T-helper 1 cell treated with Interleukin-12 subunit alpha and Interleukin-12 subunit beta and Interleukin-4 antibody, amounts not matched to agents 30 μg/mL and 1 μg/mL, for 36 hours (primary cell): ENCODE measurements around the gene MON2.

Experiments used
- H3K27ac Mint-ChIP-seq: one replicate; pipeline ENCODE4 v1.8.0; 2021; ENCODE audit warnings: mild to moderate bottlenecking, mixed read lengths
- H3K27me3 Mint-ChIP-seq: one replicate; pipeline ENCODE4 v1.8.0; 2021; ENCODE audit warnings: low read depth, mixed read lengths
- H3K36me3 Mint-ChIP-seq: one replicate; pipeline ENCODE4 v1.8.0; 2021; ENCODE audit warnings: low read depth, mixed read lengths
- H3K4me1 Mint-ChIP-seq: one replicate; pipeline ENCODE4 v1.8.0; 2021; ENCODE audit warnings: low read depth, mixed read lengths
- H3K4me3 Mint-ChIP-seq: one replicate; pipeline ENCODE4 v1.8.0; 2021; ENCODE audit warnings: mild to moderate bottlenecking, moderate library complexity, mixed read lengths
- H3K9me3 Mint-ChIP-seq: one replicate; pipeline ENCODE4 v1.8.0; 2021; ENCODE audit warnings: mixed read lengths

Gene MON2

GRCh38 chr12:62517887-62518286 lies 51.3 kb downstream of the MON2 start:
- Mint-ChIP-seq H3K4me3 (no peak overlapping the region), H3K9me3 (peaks cover 15% of the 10 kb centered on the region), H3K27me3 (no peaks in the 10 kb centered on the region), H3K36me3 (peaks cover 22% of the 10 kb centered on the region), H3K27ac (no peak overlapping the region), H3K4me1 (peaks cover under 1% of the 10 kb centered on the region)

DNA sequence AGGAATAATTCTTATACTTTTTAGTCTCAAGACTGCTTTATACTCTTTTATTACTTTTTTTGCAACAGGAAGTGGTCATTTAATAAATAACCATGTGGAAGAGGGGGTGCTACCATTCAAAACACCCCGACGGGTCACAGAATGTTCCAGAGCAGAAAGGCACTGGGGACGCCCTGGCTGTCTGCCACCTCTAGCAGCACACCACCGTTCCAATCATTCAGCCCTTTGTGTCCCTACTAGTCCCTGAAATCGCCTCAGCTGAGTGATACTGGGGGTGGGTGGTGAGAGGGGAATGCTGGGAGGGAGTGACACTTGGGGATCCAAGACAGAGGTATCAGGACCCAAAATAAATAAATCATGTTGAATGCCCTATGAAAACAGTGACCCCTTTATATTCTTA lies 52.4 kb downstream of the MON2 start:
- H3K27ac Mint-ChIP-seq = no peak overlapping the region
- H3K27me3 Mint-ChIP-seq = no peaks in the 10 kb centered on the region
- no peak overlapping the region for H3K4me3 Mint-ChIP-seq

DNA sequence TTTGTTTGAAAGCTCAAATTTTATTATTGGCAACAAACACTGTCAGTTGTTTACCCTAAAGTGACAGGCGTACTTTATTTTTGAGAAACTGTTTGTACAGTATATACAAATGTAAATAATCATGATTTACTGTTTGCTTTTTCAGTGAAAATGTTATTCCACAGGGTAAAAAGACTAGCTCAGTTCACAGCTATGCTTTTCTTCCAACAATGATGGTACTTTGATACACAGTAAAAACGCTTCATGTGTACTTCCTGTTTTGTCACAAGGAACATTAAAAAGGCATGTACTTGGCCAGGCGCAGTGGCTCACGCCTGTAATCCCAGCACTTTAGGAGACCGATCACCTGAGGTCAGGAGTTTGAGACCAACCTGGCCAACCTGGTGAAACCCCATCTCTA lies 53.7 kb downstream of the MON2 start:
- no peak overlapping the region for H3K27ac Mint-ChIP-seq
- H3K27me3 Mint-ChIP-seq = no peaks in the 10 kb centered on the region
- H3K36me3 Mint-ChIP-seq = peaks cover 4% of the 10 kb centered on the region
- no peaks in the 10 kb centered on the region for H3K9me3 Mint-ChIP-seq
- H3K4me3 Mint-ChIP-seq = no peak overlapping the region
- H3K4me1 Mint-ChIP-seq = peaks cover 8% of the 10 kb centered on the region

More for the DNA sequence above, 52.4 kb downstream of the MON2 start:
- peaks cover 8% of the 10 kb centered on the region for H3K9me3 Mint-ChIP-seq
- H3K4me1 Mint-ChIP-seq = peaks cover 4% of the 10 kb centered on the region
- H3K36me3 Mint-ChIP-seq = peaks cover 16% of the 10 kb centered on the region

- Mint-ChIP-seq H3K36me3 (peaks cover 6% of the 10 kb centered on the region), H3K27ac (no peak overlapping the region), H3K27me3 (no peaks in the 10 kb centered on the region), H3K9me3 (no peaks in the 10 kb centered on the region), H3K4me3 (no peak overlapping the region), H3K4me1 (peaks cover 13% of the 10 kb centered on the region)
Measured at GRCh38 chr12:62522984-62523383, 56.4 kb downstream of the MON2 start.

GRCh38 chr12:62523619-62524018 lies 57.0 kb downstream of the MON2 start:
- H3K36me3 Mint-ChIP-seq = peaks cover 6% of the 10 kb centered on the region
- no peaks in the 10 kb centered on the region for H3K9me3 Mint-ChIP-seq
- peaks cover 13% of the 10 kb centered on the region for H3K4me1 Mint-ChIP-seq
- H3K27ac Mint-ChIP-seq = no peak overlapping the region
- H3K4me3 Mint-ChIP-seq = no peak overlapping the region
- no peaks in the 10 kb centered on the region for H3K27me3 Mint-ChIP-seq

DNA sequence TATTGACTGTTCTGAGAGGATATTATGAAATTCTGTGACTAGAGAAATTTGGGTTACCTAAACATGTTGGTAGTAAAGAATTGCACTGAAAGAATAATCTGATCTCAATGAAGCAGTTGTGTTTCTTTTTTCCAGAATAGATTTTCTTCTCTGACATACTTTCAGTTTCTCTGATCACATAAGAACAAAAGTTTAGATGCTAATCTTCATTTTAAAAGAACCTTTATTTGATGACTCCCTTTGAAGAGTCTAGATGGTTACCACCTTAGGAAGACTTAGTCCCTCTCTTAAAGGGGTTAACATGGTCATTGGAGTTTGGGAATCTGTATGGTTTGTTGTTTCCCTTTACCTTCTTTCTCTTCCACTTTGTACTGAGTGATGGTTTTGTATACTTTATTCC lies 58.6 kb downstream of the MON2 start:
- peak overlapping the region; percentile 34 for H3K27ac Mint-ChIP-seq
- H3K36me3 Mint-ChIP-seq = peaks cover 2% of the 10 kb centered on the region
- peak overlapping the region; percentile 28 for H3K4me3 Mint-ChIP-seq
- H3K27me3 Mint-ChIP-seq = no peaks in the 10 kb centered on the region
- no peaks in the 10 kb centered on the region for H3K9me3 Mint-ChIP-seq
- peaks cover 15% of the 10 kb centered on the region for H3K4me1 Mint-ChIP-seq

GRCh38 chr12:62530596-62530995 lies 64.0 kb downstream of the MON2 start:
- Mint-ChIP-seq H3K27ac (no peak overlapping the region), H3K4me3 (no peak overlapping the region), H3K36me3 (peaks cover 21% of the 10 kb centered on the region), H3K9me3 (no peaks in the 10 kb centered on the region), H3K4me1 (peaks cover 7% of the 10 kb centered on the region), H3K27me3 (no peaks in the 10 kb centered on the region)

- no peaks in the 10 kb centered on the region for H3K9me3 Mint-ChIP-seq
- H3K27ac Mint-ChIP-seq = no peak overlapping the region
- peaks cover 4% of the 10 kb centered on the region for H3K4me1 Mint-ChIP-seq
- H3K36me3 Mint-ChIP-seq = peaks cover 26% of the 10 kb centered on the region
- H3K4me3 Mint-ChIP-seq = no peak overlapping the region
- H3K27me3 Mint-ChIP-seq = no peaks in the 10 kb centered on the region
Measured at GRCh38 chr12:62532333-62532732, 65.7 kb downstream of the MON2 start.

- Mint-ChIP-seq H3K4me1 (peaks cover 4% of the 10 kb centered on the region), H3K27me3 (no peaks in the 10 kb centered on the region), H3K4me3 (no peak overlapping the region), H3K9me3 (no peaks in the 10 kb centered on the region), H3K27ac (no peak overlapping the region), H3K36me3 (peaks cover 27% of the 10 kb centered on the region)
Measured at GRCh38 chr12:62533087-62533754, 66.6 kb downstream of the MON2 start.

- peaks cover 4% of the 10 kb centered on the region for H3K4me1 Mint-ChIP-seq
- H3K36me3 Mint-ChIP-seq = peaks cover 30% of the 10 kb centered on the region
- no peak overlapping the region for H3K27ac Mint-ChIP-seq
- H3K4me3 Mint-ChIP-seq = no peak overlapping the region
- H3K27me3 Mint-ChIP-seq = no peaks in the 10 kb centered on the region
- no peaks in the 10 kb centered on the region for H3K9me3 Mint-ChIP-seq
Measured at GRCh38 chr12:62533755-62534107, 67.1 kb downstream of the MON2 start.

- Mint-ChIP-seq H3K9me3 (no peaks in the 10 kb centered on the region), H3K4me1 (peaks cover 2% of the 10 kb centered on the region), H3K27ac (no peak overlapping the region), H3K27me3 (no peaks in the 10 kb centered on the region), H3K36me3 (peaks cover 29% of the 10 kb centered on the region), H3K4me3 (no peak overlapping the region)
Measured at GRCh38 chr12:62536546-62536945, 69.9 kb downstream of the MON2 start.

GRCh38 chr12:62537551-62537950 lies 70.9 kb downstream of the MON2 start:
- Mint-ChIP-seq H3K36me3 (peaks cover 29% of the 10 kb centered on the region), H3K9me3 (no peaks in the 10 kb centered on the region), H3K27ac (no peak overlapping the region), H3K4me1 (peaks cover 4% of the 10 kb centered on the region), H3K27me3 (no peaks in the 10 kb centered on the region), H3K4me3 (no peak overlapping the region)

DNA sequence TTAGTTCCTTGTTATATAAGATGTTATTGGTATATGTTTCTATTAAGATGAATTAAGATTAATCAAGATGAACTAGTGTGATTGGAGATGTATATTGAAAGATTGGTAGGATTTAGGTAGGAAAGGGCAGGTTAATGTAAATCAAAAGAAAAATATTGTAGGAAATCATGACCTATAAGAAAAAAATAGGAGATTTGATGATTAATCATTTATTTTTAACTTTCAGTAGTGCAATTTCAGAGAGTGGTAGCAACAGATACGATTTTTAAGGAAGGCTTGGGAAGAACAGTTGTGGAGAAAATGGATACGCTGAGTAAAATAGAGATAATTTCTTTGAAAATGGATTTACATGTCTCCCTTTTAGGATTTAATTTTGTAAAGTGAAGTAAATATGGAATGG lies 73.7 kb downstream of the MON2 start:
- no peak overlapping the region for H3K27ac Mint-ChIP-seq
- peaks cover 3% of the 10 kb centered on the region for H3K4me1 Mint-ChIP-seq
- H3K27me3 Mint-ChIP-seq = no peaks in the 10 kb centered on the region
- peaks cover 24% of the 10 kb centered on the region for H3K36me3 Mint-ChIP-seq
- no peaks in the 10 kb centered on the region for H3K9me3 Mint-ChIP-seq
- no peak overlapping the region for H3K4me3 Mint-ChIP-seq

GRCh38 chr12:62542814-62543213 lies 76.2 kb downstream of the MON2 start:
- peak overlapping the region; percentile 12 for H3K27ac Mint-ChIP-seq
- no peaks in the 10 kb centered on the region for H3K27me3 Mint-ChIP-seq
- peaks cover 3% of the 10 kb centered on the region for H3K4me1 Mint-ChIP-seq
- H3K9me3 Mint-ChIP-seq = no peaks in the 10 kb centered on the region
- no peak overlapping the region for H3K4me3 Mint-ChIP-seq
- H3K36me3 Mint-ChIP-seq = peaks cover 23% of the 10 kb centered on the region

- no peaks in the 10 kb centered on the region for H3K9me3 Mint-ChIP-seq
- no peak overlapping the region for H3K4me3 Mint-ChIP-seq
- peaks cover 3% of the 10 kb centered on the region for H3K4me1 Mint-ChIP-seq
- no peaks in the 10 kb centered on the region for H3K27me3 Mint-ChIP-seq
- no peak overlapping the region for H3K27ac Mint-ChIP-seq
- H3K36me3 Mint-ChIP-seq = peaks cover 26% of the 10 kb centered on the region
Measured at GRCh38 chr12:62543324-62543723, 76.7 kb downstream of the MON2 start.

GRCh38 chr12:62543741-62544140 lies 77.1 kb downstream of the MON2 start:
- no peak overlapping the region for H3K4me3 Mint-ChIP-seq
- H3K9me3 Mint-ChIP-seq = no peaks in the 10 kb centered on the region
- peaks cover 24% of the 10 kb centered on the region for H3K36me3 Mint-ChIP-seq
- H3K4me1 Mint-ChIP-seq = peaks cover 3% of the 10 kb centered on the region
- H3K27ac Mint-ChIP-seq = no peak overlapping the region
- no peaks in the 10 kb centered on the region for H3K27me3 Mint-ChIP-seq
